Measurements from ENCODE around the gene FAM177B.
"Not testable (repeated sequence)": the region's sequence is repeated elsewhere in the genome, so short reads cannot be mapped to it uniquely, and the experiment has no call there.

GRCh38 chr1:222762178-222762577, 25.2 kb downstream of the FAM177B start:
- TF ChIP-seq POLR2A, CTCF (IDR thresholded peaks at IDR 0.05): not testable (repeated sequence)
